Measurements from ENCODE around the gene CLCF1.

DNA sequence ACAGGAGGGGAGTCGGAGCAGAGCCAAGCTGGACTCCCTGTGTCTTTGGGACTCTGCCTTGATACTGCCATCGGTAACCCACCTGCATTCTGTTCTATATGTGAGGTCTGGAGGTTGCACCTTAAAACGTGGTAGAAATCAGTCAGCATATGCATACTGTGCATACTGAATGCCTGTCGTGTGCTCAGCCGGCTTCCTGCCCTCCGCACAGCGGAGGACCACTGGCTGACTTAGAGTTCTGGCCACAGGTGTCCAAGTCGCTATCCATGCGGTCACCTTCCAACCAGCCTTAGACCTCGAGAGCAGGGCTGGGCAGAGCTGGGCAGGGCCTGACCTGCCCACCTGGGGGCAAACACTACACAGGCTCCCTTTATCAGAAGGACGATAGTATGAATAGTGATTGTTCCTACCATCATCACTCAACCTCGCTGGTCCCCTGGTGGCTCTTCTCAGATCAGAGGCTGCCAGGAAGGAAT is 34.3 kb upstream of the CLCF1 start:
- TF ChIP-seq POLR2A (IDR thresholded peaks at IDR 0.05) = no peak
- TF ChIP-seq, protein P1, sequence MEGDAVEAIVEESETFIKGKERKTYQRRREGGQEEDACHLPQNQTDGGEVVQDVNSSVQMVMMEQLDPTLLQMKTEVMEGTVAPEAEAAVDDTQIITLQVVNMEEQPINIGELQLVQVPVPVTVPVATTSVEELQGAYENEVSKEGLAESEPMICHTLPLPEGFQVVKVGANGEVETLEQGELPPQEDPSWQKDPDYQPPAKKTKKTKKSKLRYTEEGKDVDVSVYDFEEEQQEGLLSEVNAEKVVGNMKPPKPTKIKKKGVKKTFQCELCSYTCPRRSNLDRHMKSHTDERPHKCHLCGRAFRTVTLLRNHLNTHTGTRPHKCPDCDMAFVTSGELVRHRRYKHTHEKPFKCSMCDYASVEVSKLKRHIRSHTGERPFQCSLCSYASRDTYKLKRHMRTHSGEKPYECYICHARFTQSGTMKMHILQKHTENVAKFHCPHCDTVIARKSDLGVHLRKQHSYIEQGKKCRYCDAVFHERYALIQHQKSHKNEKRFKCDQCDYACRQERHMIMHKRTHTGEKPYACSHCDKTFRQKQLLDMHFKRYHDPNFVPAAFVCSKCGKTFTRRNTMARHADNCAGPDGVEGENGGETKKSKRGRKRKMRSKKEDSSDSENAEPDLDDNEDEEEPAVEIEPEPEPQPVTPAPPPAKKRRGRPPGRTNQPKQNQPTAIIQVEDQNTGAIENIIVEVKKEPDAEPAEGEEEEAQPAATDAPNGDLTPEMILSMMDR (IDR thresholded peaks at IDR 0.05) = no peak

Data from stomach (tissue), 4 donors.